Fibroblast of skin of back (primary cell): Measurements from ENCODE around the gene MAMDC4. TPM values are rescaled to one million over a fixed set of nuclear protein-coding genes. Genes with fewer than 3 reads are reported as not detected.
"Not testable (repeated sequence)": the region's sequence is repeated elsewhere in the genome, so short reads cannot be mapped to it uniquely, and the experiment has no call there.

Experiments used
- DNase-seq: peaks from one replicate; pipeline ENCODE4 v3.0.0-alpha.2; 2013
- polyA plus RNA-seq, 2 experiments: library from polyadenylated mRNA; unstranded; fragments of 120-200 nt; gene quantifications; one replicate each; pipeline ENCODE4 v1.2.1, GENCODE V29; 2013; ENCODE audit not compliant: insufficient read length in 2 of 2

MAMDC4 gene
- polyA plus RNA-seq (2013, experiment 1 of 2; ENCODE audit: insufficient read length), result 5.0 TPM
- polyA plus RNA-seq (2013, experiment 2 of 2; ENCODE audit: insufficient read length), result 2.5 TPM

DNA sequence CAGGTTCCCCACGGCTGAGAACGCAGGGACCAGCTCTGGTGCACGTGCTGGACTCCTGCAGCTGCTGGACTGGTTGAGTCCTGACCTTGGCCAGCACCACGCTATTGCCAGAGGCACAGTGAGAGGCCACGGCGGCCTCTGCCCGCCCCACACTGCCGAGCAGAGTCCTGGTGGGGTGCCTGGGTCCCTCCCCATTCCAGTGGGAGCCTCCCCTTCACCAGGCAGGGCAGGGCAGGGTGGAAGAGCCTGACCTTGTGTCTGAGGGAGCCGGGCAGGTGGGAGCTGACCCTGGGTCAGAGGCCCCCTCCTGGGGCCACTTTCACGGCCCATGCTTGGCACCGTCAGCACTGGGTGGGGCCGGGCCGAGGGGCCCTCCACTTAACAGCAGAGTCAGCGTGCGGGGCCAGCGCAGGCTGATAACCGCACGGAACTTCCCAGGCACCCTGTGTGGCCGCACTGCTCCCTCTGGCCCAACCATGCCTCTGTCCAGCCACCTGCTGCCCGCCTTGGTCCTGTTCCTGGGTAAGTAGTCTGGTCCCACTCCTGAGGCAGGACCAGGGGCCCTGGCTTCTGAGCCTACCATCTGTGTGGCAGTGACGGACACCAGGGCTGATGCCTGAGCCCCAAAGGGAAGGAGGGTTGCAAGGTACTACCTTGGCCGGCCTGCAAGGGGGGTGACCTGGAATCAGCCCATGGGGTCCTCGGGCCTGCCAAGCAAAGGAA is at the start of gene MAMDC4:
Gene MAMDC4 (plus strand): TSS at position 406 of the 723 bp plus-strand sequence. CDS start 71 bp downstream, at position 477.
- DNase-seq, result no peak

GRCh38 chr9:136803009-136803550 is 49.1 kb upstream of the MAMDC4 start:
- DNase-seq, result not testable (repeated sequence)

GRCh38 chr9:136803551-136804508 is 48.3 kb upstream of the MAMDC4 start:
- no peak for DNase-seq

- no peak for DNase-seq
Measured at GRCh38 chr9:136804509-136805206, 47.5 kb upstream of the MAMDC4 start.

- DNase-seq, result no peak
Measured at GRCh38 chr9:136805207-136805740, 46.9 kb upstream of the MAMDC4 start.

GRCh38 chr9:136806067-136806466 is 46.1 kb upstream of the MAMDC4 start:
- DNase-seq, result no peak

GRCh38 chr9:136806631-136807201 is 45.4 kb upstream of the MAMDC4 start:
- DNase-seq, result no peak

- DNase-seq, result peak; percentile 72
Measured at GRCh38 chr9:136807281-136808074, 44.7 kb upstream of the MAMDC4 start, which contains the start of gene RABL6. Gene RABL6, plus strand, starts transcription at chr9:136807948. Its CDS starts 249 bp downstream, at chr9:136808197.

- DNase-seq, result no peak
Measured at GRCh38 chr9:136808075-136808805, 43.9 kb upstream of the MAMDC4 start.

DNA sequence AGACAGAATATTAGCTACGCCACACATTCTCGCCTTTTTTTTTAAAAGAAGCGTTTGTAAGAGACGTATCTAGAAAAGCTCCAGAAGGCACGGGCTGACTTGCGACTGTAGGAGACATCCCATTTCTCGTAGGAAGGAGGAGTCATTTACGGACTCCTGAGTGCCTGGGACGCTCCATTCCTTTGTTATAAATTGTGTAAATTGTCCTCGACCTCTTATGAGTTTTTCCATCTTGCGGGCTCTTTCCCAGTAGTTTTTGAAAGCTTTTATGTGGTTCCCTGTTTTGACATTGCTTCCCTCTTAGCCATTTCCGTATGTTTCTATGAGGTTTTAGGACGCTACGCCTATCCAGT is 43.4 kb upstream of the MAMDC4 start:
- peak; percentile 23 for DNase-seq

DNA sequence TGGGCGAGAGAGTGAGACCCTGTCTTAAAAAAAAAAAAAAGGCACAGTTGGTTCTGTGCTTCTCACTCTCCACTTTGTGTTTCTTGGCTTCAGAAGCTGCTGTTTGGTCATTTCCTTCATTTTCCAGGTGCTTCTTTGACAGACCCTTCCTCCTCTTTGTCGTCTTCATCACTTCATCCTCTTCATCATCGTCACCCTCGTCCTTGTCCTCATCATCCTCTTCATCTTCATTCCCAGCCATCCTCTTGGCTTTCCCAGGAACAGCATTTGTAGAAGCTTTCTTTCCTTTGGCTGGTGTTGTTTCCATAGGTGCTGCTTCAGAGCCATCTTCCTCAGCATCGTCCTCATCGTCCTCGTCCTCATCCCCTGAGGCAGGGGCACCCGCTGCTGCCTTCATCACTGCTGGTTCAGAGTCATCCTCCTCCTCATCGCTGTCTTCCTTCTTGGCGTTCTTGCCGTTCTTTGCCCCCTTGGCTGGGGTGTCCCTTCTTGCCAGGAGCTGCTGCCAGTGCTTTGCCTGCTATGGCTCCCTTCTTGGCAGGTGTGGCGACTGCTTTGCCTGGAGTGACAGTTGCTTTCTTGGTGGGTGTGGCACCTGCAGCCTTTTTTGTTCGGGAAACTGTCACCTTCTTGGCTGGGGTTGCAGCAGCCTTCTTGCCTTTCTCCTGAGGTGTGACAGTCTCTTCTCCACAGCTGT is 37.3 kb upstream of the MAMDC4 start:
- DNase-seq, result no peak

DNA sequence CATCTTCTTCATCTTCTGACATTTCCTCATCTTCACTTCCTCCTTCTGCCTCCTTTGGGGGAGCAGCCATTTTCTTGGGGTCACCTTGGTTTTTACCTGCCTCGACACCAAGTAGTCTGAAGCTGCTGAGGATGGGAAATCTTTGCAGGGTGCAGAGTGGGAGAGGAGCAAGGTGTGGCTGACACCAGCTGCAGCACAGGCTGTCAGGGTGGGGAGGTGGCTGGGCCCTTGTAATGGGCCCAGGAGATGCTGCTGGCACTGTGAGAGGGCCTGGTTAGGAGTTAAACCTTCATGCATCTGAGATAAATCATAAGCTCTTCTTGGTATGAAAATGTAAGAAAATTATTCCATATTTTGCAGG is 36.7 kb upstream of the MAMDC4 start:
- no peak for DNase-seq

- peak; percentile 38 for DNase-seq
Measured at GRCh38 chr9:136820971-136821825, 30.9 kb upstream of the MAMDC4 start.

GRCh38 chr9:136821826-136822544 is 30.2 kb upstream of the MAMDC4 start:
- no peak for DNase-seq

DNA sequence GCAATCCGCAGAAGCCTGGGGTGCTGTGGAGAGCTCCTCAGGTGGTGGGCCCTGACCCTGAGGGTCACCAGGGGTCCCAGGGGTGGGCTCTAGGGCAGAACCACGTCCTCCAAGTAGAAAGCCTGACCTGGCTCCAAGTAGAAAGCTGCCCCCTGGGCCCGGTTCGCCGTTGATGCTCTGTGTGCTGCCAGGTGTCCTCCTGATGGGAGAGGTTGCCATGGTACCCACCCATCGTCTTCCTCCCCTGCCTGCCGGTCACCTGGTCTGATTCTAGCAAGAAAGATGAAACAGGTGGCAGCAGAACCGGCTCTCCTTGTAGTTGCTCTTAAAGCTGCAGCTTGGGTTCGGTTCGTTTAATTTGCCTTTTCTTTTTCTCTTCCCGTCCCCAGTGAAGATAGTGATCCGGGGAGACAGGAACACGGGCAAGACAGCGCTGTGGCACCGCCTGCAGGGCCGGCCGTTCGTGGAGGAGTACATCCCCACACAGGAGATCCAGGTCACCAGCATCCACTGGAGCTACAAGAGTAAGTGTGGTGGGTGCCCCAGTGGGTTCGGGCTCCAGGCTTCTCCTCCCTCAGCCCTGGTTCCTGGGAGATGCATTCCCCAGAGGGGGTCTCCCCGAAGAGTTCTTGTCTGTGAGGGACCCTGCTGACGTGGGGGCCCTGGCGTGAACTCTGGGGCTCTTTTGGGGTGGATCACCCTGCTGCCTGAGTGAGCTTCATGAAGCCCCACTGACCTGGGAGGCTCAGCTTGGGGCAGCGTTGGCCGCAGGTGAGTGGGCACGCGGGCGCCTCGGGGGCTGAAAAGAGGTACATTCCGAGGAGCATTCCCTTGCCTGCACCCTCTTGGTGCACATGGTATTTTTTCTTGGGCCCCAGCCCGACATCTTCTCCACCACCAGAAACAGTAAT is 28.8 kb upstream of the MAMDC4 start:
- no peak for DNase-seq

- no peak for DNase-seq
Measured at GRCh38 chr9:136824496-136825225, 27.5 kb upstream of the MAMDC4 start.
